Measurements from ENCODE around the gene XRCC5.

GRCh38 chr2:216110620-216111019, 1.5 kb downstream of the XRCC5 start:
- TF ChIP-seq ZNF565 (CRISPR knock-in tag; conservative IDR thresholded peaks at IDR 0.05; ENCODE audit: low read depth) (no peak), TOX (CRISPR knock-in tag; IDR thresholded peaks at IDR 0.05; ENCODE audit: borderline replicate concordance) (no peak), ZNF70 (CRISPR knock-in tag; IDR thresholded peaks at IDR 0.05) (no peak), TCF4 (CRISPR knock-in tag; IDR thresholded peaks at IDR 0.05; ENCODE audit: borderline replicate concordance) (no peak), CREB5 (CRISPR knock-in tag; IDR thresholded peaks at IDR 0.05; ENCODE audit: low read depth) (no peak), POU6F1 (CRISPR knock-in tag; IDR thresholded peaks at IDR 0.05; ENCODE audit: borderline replicate concordance, low read depth) (no peak), ISL1 (CRISPR knock-in tag; IDR thresholded peaks at IDR 0.05) (no peak), TSHZ2 (CRISPR knock-in tag; IDR thresholded peaks at IDR 0.05) (no peak), ARNTL (CRISPR knock-in tag; IDR thresholded peaks at IDR 0.05; ENCODE audit: borderline replicate concordance, low read depth) (no peak), PATZ1 (CRISPR knock-in tag; IDR thresholded peaks at IDR 0.05; ENCODE audit: borderline replicate concordance) (no peak), RARB (CRISPR knock-in tag; IDR thresholded peaks at IDR 0.05) (no peak), ZC3H10 (CRISPR knock-in tag; IDR thresholded peaks at IDR 0.05) (no peak), OSR1 (CRISPR knock-in tag; IDR thresholded peaks at IDR 0.05) (no peak)
